ENCODE results near the gene CACNA2D4.

Gene CACNA2D4

DNA sequence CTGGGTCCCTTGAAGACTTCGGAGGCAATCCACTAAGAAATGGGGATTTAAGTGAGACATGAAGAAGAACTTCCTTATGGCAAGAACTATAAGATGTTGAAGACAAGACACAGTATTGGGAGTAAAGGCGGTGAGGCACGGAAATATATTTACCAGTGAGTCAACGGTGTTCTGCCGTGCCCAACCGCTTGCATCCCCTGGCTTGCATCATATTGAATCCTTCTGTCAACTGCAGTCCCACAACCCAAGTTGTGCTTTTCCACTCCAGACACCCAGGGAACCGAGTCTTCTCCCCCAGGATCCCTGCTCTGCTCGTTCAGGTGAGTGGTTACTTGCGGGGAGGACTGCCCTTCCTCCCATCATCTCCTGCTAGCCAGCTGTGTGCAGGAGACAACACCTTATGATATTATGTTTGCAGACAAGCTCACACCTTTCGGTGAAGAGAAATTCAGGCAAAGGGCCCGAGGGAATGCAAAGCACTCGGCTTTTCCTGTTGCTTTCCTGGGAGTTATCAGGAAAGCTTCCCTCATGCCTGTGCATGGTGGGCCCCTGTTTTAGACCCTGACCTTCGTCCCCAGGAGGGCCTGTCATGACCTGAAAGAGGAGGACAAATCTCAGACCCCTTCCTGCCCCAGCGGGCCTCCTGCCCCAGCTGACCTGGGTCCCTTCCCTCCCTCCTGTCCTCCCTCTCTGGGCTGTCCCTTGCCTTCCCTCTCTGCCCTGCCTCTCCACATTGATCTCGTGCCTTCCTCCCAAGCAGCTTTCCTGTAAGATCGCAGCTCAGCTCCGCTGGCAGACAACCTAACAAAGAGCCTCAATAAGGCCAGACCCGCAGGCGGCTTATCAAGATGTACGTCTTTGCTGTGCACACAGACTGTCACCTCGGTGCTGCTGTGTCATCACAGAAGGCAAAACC lies 102.4 kb downstream of the CACNA2D4 start:
- DNase-seq (ENCODE audit: low spot score) = no peak

DNA sequence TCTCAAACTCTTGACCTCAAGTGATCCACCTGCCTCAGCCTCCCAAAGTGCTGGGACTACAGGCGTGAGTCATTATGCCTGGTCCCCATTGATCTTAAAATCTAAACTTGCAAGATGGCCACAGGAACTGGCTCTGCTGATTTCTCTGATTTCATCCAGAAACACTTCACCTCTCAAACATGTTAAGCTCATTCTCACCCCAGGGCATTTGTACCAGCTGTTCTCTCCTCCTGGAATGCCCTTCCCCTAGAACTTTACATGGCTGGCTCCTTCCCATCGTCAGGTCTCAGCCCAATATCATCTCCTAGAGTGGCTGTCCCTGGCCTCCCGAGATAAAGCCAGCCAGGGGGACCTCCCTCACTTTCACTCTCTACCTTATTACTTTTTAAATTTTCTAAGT lies 103.3 kb downstream of the CACNA2D4 start:
- DNase-seq (ENCODE audit: low spot score) = no peak

DNA sequence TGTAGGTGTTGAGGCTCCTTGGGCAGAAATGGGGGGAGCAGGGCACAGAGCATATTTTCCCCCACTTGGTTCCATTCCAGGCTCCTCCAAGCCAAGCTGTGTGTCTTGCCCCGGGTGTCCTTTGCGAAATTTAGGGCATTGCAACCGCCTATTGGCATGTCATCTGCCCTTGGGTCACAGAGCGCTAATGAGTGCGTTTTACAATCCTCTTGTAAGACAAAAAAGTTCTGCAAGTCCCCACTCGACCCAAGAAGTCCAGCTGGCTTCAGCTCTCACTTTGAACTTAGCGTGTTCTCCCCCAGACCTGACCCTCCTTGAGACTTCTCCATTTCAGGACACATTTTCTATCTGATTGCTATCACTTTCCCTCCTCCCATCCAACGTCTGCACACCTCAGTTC lies 104.2 kb downstream of the CACNA2D4 start:
- no peak for DNase-seq (ENCODE audit: low spot score)

DNA sequence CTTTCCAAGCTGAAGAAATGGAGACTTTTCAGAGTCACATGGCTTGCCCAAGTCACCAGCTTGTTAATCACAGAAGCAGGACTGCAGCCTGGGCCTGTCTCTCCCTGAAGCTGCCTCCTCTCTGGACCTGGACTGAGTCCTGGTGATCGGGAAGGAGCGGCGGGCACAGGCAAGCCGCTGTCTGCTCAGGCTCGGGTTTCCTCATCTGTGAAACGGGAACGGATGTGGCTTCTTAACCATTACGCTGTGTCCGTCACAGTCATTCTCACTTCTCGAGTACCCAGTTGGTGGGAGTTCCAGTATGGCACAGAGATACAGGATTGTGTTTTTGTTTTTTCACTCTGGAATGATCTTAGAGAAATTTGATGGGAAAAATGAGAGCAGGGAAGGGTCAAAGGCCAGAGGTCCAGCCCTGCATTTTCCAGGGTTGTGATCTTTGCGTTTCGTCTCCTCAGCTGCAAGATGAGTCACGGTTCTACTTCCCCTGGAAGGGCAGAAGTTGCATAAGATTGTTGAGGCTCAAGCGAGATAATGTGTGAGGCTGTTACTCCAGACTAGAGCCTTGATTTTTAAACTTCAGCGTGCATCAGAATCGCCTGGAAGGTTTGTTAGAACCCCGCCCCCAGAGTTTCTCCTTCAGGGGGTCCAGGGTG lies 105.7 kb downstream of the CACNA2D4 start:
- no peak for DNase-seq (ENCODE audit: low spot score)

DNA sequence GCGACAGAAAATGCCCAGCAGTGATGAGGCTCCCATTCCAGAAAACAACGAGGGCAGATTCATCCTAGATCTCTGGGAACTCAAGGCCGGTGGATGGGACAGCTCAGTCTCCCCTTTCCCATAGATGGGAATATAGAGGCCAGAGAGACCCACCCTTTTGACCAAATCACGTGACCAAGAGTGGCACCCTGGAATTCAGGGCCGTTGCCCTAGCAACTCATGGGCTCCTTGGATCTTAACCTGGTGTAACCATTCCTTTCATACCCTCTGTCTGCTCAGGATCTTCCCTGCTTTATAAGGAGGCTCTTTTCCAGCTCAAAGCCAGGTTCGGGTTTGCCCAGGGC lies 106.5 kb downstream of the CACNA2D4 start:
- DNase-seq (ENCODE audit: low spot score) = no peak

DNA sequence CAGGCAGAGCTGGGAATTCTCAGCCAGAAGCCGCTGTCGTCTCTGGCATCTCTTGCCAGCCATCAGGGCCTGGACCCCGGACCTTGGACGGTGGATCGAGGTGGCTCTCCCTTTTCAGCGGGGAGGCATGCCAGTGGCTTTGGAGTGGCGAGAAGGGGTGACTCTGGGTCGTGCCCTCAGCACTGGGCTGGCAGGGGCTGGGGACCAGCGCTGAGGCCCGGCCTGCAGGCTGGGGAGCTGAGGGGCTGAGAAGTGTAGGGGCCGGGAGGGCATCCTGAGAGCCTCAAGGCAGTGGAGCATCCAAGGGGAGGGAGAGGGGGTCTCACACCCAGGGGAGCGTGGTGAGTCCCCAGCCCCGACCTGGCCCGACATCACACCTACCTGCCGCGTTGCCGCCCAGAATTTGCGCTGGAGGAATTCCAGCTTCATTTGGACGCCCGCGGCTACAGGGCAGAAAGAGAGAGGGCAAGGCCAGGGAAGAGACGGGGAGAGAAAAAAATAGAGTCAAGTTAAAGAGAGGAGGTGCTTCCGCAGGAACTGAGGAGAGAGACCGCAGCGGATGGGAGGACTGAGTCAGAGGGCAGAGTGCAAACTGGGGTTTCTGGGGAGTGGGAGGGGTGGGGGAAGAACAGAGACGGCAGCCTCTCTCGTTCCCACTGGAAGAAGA lies 107.0 kb downstream of the CACNA2D4 start:
- no peak for DNase-seq (ENCODE audit: low spot score)

DNA sequence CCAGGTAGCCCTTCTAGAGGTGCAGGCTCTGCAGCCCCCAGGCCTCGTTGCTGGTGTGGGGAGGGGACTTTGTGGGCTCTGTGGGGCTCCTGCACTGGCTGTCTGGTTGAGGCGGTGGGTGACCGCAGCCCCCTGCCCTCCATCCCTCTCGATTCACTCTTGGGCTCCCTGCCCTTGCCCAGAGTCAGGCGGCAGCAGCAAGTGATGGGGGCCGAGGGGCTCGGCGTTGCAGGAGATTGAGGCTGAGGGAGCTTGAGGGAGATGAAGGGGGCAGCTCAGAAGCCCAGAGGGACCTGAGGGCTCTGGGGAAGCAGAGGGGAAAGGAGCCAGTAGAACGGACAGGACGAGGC lies 107.5 kb downstream of the CACNA2D4 start:
- DNase-seq (ENCODE audit: low spot score) = no peak

DNA sequence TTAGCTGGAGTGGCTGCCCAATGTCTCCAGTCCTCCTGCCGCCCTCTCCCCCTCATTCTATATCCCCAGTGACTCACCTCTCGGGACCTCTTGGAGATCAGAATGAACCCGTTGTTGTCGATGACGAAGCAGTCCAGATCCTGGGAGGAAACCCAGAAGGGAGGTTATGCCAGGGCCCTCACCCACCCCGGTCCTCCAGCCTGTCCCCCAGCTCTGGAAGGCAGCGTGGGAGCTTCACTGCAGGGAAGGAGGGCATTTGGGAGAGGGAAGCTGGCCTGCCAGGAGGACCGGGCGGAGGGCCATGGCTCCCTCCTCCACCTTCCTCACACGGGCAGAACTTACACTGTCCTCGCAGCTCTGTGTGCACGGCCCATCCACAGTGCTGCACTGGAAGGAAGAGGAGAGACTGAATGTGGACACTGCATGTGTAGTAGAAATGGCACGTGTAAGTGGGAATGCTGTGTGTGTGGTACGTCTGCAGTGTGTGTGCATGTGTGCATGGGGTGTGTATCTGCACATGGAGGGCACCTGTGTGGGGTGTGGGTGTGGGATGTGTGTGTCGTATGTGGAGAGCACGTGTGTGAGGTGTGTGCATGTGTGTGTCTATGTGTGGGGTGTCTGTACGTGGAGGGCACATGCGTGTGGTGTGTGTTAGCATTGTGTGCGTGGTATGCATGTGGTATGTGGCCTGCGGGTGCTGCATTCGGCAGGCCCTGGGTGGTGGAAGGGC lies 108.1 kb downstream of the CACNA2D4 start:
- DNase-seq (ENCODE audit: low spot score) = no peak

DNA sequence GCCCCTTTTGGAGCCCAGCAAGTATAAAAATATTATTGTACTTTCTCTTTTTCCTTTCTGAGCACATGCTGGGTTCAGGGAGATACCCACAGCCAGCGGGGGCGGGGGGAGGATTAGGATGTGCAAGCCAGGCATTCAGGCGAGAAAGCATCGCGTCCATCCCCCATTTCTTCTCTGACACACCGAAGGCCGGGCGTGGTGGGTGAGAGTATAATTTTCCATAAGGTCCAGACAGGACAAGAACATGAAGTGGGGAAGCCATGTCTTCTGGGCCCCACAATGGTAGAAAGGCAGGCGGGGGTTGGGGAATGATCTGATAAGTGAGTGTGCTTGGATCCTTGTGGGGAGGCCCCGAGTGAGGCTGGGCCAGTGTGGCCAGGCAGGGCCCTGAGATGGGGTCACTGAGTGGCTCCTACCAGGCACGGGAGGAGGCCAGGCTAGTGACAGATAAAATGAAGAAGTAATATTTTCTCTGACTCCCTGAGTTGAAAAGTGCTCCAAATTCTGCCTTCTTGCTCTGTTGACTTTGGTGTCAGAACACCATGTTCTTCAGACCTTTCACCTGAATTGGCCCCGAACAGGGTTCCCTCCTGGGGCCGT lies 108.8 kb downstream of the CACNA2D4 start:
- DNase-seq (ENCODE audit: low spot score) = no peak

DNA sequence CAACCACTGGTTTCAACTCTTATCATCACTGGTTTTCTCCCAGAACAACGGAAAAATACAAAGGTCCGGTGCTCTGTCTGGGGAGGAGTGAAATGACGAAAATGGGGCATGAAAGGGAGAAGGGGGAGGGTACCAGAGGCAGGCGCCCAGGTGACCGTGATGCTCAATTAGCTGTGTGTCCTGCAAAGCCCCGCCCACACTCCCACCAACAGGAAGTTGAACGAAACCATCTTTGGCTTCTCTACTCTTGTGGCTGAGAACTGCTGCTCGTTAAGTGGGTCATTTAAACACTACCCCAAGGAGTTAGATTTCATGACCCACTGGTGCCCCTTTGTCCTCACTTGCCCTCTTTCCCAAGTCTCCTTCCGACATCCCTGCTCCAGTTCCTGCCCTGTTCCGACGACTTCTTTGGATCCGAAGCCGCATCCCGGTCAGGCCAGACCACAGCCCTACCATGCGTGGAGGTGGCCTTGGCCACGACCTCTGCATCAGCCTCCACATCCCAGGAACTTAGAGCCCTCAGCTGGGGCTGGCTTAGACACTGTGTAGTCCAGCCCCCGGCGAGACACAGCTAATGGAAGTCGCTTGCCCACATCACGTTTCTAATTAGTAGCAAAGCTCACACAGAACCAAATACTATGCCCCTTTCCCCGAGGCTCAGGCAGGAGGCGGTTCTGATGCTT lies 109.5 kb downstream of the CACNA2D4 start:
- DNase-seq (ENCODE audit: low spot score) = no peak

DNA sequence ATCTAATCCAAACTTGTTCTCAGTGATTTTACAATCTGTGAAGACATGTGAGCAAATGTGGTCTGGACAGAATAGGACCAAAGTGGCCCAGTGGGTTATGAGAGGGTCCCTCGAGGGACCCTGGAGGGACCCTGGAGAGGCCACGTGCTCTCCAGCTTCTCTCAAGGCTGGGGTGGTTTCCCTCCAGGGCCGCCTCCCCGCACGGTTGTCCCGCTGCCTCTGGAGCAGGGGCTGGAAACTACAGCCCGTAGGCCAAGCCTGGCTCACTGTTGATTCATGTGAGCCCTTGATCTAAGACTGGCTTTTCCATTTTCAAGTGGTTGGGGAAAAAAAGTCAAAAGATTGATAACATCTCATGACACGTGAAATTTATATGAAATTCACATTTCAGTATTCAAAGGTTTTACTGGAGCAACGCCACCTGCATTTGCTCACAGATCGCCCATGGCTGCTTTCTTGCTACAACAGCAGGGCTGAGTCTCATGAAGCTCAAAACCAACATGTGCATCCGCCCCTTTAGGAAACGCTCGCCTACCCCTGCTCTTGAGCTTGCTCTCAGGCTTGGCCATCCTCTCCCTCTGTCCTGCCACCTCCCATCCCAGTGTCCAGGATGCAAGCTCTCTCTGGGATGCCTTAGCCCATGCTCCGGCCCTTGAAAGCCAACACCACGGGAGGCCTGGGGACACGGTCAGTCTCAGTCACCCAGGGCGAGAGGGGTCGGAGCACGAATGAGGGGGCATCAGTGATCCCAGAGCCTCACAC lies 110.2 kb downstream of the CACNA2D4 start:
- no peak for DNase-seq (ENCODE audit: low spot score)

DNA sequence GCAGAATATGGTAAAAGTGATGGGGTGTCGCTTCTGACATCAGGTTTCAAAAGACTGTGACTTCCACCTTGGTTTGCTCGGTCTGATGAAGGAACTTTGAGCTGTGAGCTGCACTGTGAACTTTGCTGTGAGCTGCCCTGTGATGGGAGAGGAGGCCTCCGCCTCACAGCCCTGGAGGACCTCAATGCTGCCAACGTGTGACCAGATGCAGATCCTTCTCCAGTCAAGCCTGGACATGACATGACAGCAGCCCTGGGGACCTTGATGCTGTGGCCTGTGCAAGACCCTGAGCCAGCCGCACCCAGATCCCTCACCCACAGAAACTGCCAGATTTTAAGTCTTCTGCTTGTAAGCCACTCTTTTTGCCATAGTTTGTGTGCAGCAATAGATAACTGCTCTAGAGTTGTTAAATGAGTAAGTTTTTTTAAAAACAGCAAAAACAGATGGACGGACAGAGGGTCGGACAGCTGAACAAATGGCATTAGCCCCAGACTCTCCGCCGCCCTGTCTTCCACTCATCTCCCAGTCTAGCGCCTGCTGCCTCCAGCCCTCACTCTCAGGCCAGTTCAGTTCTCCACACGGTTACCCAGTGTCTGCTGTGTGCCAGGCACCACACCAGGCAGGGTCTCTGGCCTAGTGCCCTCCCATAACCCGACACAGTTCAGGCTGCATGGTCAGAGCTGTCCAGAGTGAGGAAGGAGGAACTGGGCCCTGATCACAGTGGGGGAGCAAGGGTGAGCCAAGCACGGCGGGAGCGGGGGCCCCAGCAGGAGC lies 111.2 kb downstream of the CACNA2D4 start:
- no peak for DNase-seq (ENCODE audit: low spot score)

DNA sequence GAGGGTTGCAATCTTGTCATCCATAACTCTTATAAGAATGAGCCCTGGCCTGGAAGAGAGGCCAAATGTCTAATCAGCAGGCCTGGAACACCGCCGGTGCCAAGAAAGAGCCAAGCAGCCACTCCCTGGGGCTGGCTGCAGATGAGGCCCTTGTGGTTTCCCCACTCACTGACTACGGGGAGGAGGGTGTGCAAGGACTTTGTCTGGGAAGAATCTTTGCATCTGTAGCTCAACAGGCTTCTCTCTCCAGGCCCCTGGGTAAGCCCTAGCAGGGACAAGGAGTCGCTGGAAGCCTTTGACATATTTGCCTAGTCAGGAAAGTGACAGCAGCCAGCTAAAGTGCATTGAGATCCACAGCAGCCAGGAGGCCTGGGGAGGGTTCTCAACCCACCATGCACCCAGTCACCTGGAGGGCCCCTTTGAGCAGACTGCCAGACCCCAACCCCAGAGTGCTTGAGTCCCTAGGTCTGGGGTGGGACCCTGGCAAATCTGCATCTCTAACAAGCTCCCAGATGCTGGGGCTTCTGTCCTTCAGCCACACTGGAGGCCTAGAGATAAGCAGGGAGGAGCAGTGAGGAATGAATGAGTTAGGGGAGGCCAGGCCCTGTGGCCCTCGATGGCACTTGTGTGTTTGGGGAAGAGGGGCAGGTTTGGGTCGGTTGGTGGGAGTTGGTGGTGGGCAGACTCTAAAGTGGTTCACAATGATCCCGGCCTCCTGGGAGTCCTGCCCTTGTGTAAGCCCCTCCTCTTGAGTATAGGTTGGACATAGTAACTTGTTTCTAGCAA lies 112.0 kb downstream of the CACNA2D4 start:
- no peak for DNase-seq (ENCODE audit: low spot score)

DNA sequence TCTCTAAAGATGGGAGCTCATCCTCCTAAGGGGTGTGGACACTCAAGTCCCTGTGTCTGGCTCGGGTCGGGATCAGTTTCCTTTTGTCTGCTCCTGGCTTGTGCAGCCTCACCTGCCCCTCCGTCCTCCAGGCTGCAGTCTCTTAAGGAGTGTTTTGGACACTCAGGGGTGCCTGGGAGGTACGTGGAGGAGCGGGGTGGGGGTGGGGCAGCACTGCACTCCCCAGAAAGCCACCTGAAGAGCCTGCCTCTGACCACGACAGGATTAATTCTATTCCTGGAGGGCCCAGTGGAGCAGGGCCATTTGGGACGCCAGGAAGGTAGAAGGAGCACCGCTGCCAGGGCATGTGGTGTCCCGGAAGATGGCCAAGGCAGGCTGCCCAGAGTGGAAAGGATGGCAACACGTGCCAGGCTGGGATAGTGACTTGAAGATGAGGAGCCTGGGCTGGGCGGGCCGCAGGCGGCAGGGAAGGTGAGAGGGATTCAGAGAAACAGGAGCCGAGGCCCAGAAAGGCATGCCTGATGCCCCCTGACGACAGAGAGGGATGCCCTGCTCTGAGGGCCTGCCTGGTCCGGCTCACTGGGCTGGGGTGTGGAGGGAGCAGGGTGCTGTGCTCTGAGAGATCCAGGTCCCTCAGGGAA lies 112.9 kb downstream of the CACNA2D4 start:
- DNase-seq (ENCODE audit: low spot score) = no peak

DNA sequence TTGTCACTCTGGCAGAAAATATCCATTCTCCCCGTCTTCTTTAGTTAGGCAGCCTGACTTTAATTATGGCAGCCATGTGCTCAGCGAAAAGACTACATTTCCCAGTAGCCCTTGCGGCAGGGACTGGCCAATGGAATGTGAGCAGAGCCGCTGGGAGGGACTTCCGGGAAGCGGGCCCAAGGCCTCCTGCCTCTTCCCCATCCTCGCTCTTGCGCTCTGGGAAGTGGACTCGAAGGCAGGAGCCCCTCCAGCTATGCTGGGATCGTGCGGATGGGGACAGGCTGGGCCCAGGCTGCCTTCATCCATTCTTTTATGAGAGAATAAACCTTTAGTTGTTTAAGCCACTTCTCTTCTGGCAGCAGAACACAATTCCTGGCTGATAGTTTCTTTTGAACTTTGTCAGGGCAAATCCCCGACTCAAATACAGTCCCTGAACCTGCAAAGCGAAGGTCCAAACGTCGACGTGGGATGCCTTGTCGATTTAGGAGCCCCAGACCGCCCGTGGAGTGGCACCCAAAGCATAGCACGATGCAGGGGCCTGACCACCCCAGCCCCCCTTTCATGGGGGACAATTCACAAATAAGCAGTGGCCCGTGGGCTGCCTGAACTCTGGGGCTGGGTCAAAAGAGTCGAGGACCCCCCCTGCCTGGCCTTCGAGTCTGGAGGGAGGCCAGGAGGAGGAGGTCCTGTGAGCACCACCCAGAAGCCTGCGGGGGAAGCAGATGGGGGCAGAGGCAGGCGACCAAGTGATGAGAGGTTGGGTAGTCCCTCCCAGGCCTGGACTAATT lies 113.7 kb downstream of the CACNA2D4 start:
- DNase-seq (ENCODE audit: low spot score) = peak; percentile 92

DNA sequence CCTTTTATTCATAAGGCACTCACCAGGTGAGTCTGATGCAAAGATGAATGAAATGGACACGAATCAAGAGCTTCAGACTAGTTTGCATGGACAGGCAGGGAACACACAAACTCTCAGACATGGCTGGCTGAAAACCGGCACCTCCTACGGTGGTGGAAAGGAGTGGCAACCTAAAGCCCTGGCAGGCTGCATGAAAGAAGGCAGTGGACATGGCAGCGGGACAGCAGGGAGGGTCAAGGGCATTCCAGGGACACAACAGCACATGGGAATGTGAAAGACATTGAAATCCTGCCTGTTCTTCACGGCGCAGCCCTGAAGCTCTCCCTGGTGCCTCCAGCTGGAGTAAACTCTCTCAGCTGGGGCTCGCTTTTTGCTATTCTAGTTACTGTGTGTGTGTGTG lies 114.7 kb downstream of the CACNA2D4 start:
- DNase-seq (ENCODE audit: low spot score) = no peak

DNA sequence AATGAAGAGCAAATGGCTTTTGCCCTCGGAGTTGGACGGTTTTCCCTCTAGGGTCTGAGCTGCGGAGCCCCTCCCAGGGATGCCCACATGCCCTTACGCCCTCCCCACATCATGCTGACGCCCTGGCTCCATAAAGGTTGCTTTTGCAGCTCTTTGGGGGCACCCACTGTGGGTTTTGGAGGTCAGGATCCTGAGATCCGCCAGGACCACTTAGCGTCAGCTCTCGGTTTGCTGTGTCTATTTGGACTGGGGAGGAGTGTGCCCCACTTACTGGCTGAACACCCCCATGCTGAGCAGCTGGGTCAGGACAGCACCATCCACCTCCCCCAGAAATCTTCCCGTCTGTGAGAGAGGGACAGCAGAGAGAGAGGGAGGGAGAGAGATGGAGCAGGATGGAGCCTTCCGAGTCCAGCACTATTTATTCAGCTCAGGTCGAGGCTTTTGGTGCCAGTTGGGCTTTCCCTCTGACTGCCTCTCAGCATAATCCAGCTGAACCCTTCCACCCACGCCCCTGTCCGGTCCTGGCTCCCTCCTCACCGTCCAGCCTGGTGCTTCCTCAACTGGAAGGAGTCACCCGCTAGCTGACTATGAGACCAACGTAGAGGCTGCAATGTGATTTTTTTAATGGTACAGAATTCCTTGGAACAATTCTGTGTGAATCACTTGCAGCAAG lies 117.0 kb downstream of the CACNA2D4 start:
- no peak for DNase-seq (ENCODE audit: low spot score)
